NCI-H2227 (cell line): ENCODE data around the gene RRBP1.

ENCODE experiments used
- DNase-seq: peaks from one replicate; lab custom pipeline; 2025; ENCODE audit not compliant: unreplicated experiment; lab: John Stamatoyannopoulos, UW

RRBP1 gene

DNA sequence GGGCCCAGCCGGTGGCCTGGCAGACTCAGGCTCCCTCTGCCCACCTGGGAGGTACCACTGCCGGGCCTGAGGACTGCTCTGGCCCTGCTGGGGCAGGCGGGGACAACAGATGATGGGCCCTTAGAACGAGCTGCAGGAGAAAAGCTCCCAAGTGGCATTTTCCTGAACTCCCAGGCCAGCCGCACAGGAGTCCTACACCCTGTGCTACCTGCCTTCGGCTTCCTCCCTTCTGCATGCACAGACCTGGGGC lies 70.8 kb downstream of the RRBP1 start:
- DNase-seq = no peak

DNA sequence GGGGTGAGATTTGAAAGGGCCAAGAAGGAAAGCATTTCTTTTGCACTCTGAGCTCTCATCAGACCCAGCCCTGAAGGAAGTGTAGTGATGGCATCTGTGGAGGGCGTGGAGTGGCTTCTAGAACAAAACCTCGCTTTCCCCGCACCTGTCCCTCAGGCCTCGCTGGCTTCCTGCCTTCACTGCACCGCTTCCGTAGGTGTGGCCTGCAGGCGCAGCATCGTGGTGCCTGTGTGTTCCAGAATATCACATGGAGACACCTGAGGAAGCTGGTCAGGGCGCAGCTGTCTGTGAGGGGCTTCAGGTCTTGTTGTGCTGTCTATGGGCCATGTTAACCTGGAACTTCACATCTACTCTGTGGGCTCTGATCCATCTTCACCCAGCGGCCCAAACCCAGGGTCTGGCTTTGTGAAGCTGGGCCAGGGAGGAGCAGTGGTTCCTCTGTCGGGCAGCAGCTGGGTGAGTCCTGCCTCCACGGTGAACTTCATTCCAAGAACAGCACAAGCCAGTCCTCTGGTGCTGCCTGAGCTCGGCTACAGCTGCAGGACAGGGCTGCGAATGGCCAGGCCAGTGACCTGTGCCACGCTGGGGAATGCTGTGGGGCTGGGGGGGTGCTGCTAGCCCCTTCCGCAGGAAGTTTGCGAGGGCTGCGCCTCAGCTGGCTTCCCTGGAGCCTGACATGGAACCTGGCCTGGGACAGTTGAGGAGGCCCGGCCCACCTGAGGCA lies 71.3 kb downstream of the RRBP1 start:
- DNase-seq = no peak

DNA sequence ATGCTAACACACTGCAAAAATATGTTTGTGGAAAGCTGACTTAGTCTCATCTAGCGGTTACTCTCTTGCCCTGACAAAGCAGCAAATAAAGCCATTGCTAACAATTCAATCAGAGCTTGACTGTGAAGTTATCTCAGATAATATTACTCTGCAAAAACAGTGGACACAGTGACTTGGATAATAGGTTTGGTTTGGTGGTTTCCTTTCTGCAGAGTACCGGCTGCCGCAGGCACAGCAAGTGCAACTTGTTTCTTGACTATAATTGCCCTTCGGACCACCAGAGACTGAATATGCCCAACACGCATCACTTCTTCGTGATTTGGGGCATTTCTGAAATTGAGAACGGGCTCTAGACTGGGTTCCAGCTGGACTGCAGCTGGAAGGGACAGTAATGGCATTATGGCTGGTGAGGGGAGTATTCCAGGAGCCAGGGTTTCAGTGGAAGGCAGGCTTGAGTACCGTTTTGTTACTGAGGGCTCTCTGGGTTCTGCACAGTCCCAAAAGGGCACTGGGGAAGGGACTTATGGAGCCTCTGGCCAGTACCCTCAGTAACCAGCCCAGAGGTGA lies 72.1 kb downstream of the RRBP1 start:
- DNase-seq = no peak

- no peak for DNase-seq
Observed at GRCh38 chr20:17608701-17609497, 73.1 kb downstream of the RRBP1 start.

DNA sequence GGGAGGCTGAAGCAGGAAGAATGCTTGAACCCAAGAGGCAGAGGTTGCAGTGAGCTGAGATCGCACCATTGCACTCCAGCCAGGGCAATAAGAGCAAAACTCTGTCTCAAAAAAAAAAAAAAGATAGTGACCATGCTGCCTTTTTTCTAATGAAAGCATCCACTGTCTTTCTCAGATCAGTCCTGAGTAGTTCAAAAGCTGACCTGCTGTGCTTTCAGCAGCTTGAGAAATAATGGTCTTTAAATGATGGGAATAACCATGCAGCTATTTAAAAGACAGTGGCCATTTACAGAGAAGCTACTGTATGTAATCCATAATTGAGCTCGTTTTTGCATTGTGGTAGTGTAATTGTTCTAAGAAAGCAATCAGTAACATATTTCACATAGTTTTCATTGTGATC lies 76.0 kb downstream of the RRBP1 start:
- DNase-seq = no peak

GRCh38 chr20:17605131-17605660 lies 76.8 kb downstream of the RRBP1 start:
- DNase-seq = no peak

DNA sequence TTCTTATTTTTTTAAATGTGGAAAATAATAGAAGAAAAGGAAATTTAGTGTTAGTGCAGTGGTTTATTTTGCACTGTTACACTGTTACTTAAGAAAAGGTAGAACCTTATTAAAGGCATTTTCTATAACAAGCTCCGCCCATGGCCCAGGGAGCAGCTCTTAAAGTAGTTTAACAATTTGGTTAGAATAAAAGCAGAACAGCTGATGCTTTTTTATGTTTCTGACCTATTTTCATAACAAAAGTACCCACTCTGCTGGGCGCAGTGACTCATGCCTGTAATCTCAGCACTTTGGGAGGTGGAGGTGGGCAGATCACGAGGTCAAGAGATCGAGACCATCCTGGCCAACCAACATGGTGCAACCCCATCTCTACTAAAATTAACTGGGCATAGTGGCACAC lies 79.5 kb downstream of the RRBP1 start:
- no peak for DNase-seq

DNA sequence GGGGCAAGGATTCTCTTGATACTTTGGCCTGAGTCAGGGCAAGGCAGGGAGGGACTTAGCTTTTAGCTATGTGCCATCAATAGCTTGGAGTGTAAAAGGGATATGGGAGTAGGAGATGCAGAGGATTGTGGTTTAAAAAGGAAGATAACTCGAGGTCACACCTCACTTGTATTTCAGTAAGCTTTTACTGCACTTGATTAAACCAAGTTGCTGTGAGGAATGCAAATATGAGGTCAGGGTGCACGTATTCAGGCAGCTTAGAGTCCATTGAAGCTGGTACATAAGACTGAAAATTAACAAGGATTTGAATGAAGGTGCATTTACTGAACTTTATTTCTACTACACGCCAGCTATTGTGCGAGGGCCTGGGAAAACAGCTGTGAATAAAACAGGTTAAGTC lies 80.1 kb downstream of the RRBP1 start:
- no peak for DNase-seq

DNA sequence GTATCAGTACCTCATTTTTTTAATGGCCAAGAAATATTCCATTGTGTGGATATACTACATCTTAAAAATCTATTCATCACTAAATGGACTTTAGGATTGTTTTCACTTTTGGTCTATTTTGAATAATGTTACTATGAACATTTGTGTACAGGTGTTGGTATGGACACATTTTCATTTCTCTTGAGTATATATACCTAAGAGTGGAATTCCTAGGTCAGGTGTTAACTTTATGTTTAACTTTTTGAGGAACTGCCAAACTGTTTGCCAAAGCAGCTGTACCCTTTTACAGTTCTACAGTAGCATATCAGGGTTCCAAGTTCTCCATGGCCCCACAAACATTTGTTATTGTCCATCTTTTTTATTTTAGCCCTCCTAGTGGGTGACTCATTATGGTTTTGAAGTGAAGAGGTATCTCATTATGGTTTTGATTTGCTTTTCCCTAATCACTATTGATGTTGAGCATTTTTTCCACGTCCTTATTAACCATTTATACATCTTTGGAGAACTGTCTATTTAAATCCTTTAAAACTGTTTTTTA lies 84.0 kb downstream of the RRBP1 start:
- DNase-seq = no peak

DNA sequence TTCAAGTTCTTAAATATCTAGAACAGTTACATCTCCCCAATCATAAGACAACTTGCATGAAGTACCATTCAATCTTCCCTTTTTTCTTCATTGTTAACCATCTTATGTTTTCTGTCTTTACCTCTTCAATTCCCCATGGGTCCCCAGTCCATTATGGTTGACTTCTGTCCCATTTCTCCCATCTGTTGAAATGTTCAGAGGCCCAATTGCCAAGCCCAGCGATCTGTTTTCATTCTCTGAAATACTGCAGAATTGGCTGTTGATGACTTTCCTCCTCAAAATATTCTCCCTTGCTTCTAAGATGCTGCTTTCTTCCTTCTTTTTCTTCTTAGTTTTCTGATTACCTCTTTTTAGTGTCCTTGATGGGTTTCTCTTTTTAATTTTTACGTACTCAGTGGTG lies 86.2 kb downstream of the RRBP1 start:
- no peak for DNase-seq

GRCh38 chr20:17594443-17594842 lies 87.6 kb downstream of the RRBP1 start:
- DNase-seq = no peak

DNA sequence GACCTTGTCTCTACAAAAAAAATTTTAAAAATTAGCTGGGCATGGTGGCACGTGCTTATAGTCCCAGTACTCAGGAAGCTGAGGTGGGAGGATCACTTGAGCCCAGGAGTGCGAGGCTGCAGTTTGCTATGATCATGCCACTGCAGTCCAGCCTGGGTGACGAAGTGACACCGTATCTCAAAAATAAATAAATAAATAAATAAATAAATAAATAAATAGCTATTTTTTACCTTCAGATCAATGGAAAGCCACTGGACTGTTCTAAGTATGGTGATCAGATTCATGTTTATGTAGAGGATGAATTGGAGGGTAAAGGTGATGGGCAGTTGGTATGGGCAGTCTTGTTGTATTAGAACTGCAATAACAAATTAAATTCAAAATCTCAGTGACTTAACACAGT lies 88.1 kb downstream of the RRBP1 start:
- no peak for DNase-seq

- DNase-seq = no peak
Observed at GRCh38 chr20:17590245-17590644, 91.8 kb downstream of the RRBP1 start.

- no peak for DNase-seq
Observed at GRCh38 chr20:17589161-17589834, 92.7 kb downstream of the RRBP1 start.

- no peak for DNase-seq
Observed at GRCh38 chr20:17587824-17588223, 94.2 kb downstream of the RRBP1 start.

GRCh38 chr20:17587148-17587547 lies 94.9 kb downstream of the RRBP1 start:
- DNase-seq = no peak

DNA sequence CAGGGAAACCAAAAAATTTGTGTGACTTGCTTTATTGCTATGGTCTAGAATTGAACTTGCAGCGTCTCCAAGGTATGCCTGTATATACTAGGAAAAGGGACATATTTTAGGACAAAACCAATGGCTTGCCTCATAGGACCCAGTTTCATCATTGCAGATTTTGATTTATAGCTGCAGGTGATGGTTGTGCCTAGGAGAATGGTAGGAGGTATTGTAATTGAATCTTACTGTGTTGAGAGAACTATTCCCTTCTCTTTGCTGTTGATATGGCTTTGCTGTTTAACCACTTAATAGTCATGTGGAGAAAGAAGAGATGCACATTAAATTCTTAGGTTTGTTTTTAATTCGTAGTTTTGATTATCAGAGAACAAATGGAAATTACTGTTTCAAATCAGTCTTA lies 95.8 kb downstream of the RRBP1 start:
- DNase-seq = no peak

DNA sequence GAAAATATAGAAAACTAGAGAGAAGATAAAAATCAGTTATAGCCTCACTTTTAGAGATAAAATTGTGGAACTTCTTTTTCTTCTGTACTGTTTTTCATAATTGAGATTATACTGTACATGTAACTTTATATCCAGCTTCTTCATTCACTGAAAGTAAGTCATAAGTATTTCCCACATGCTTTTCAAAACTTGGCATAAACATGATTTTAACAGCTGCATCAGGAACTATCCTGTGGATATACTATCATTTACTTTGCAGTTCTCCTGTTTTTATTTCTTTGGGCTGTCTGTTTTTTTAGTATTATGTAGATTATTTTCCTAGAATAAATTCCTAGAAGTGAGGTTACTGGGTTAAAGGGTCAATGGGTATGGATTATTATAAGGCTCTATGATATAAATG lies 97.4 kb downstream of the RRBP1 start:
- no peak for DNase-seq

- no peak for DNase-seq
Observed at GRCh38 chr20:17583126-17583525, 98.9 kb downstream of the RRBP1 start.

DNA sequence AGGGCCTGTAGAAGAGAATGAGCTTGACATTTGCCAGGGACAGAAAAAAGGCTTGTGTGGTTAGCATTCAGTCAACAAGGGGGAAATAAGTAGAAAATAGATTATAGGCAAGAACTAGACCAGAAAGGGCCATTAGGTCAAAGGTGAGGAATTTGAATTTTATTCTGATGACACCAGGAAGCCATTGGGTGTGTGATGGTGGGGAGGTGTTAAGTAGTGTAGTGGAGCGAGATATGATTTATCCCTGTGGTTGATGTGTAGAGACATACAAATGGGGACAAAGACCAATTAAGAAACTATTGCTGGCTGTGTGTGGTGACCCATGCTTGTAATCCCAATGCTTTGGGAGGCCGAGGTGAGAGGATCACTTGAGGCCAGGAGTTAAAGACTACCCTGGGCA lies 101.1 kb downstream of the RRBP1 start:
- no peak for DNase-seq

DNA sequence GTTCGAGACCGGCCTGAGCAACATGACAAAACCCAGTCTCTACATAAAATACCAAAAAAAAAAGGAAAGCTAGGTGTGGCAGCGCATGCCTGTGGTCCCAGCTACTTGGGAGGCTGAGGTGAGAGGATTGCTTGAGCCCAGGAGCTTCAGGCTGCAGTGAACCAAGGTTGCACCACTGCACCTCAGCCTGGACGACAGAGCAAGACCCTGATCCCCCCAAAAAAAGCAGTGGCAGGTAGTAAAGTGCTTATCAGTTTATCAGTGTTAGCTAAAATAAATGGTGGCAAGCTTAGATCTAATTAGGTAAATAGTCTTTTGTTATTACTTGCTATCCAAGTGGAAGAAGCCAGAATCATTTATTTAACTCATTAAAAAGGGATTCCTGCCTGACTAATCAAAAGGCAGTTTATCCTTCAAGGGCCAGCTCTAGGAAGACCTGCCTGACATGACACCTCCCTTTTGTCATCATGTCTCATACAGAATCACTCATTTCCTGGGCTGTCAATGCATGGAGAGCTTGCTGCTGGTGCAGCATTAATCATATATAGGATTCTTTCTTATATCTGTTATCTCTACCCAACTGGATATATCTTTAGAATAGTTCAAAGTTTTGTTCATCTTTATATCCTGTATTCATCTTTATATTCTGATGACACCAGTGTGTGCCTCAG lies 102.5 kb downstream of the RRBP1 start:
- no peak for DNase-seq
